GM06990 (cell line): Measurements from ENCODE around the gene FAM78A.

Experiments
- DNase-seq: peaks from one replicate; pipeline ENCODE4 v3.0.0-alpha.2; 2011; ENCODE audit not compliant: insufficient read length; ENCODE audit errors: extremely low read depth
- H3K27me3 ChIP-seq: replicated peaks from 2 replicates; pipeline ENCODE4 v1.6.0; 2011; ENCODE audit warnings: low read length; ENCODE audit not compliant: control insufficient read depth, insufficient read depth
- H3K36me3 ChIP-seq: 2 replicates; pipeline ENCODE4 v1.5.1; 2011; ENCODE audit warnings: low read length; ENCODE audit not compliant: control insufficient read depth, insufficient read depth
- H3K4me3 ChIP-seq: replicated peaks from 2 replicates; pipeline ENCODE4 v1.5.1; 2011; ENCODE audit warnings: low read depth, mild to moderate bottlenecking, control low read depth, low read length
- CTCF ChIP-seq: IDR thresholded peaks from 2 replicates; pipeline ENCODE4 v1.5.1; 2011; ENCODE audit warnings: low read length, control low read depth, mild to moderate bottlenecking, inconsistent platforms; ENCODE audit not compliant: insufficient read depth, poor library complexity, severe bottlenecking

FAM78A gene

GRCh38 chr9:131291795-131292315 lies 15.5 kb upstream of the FAM78A start:
- no peak overlapping the region for H3K4me3 ChIP-seq
- no peak for DNase-seq
- TF ChIP-seq CTCF: no peak
- no peaks in the 10 kb centered on the region for H3K36me3 ChIP-seq
- no peaks in the 10 kb centered on the region for H3K27me3 ChIP-seq

DNA sequence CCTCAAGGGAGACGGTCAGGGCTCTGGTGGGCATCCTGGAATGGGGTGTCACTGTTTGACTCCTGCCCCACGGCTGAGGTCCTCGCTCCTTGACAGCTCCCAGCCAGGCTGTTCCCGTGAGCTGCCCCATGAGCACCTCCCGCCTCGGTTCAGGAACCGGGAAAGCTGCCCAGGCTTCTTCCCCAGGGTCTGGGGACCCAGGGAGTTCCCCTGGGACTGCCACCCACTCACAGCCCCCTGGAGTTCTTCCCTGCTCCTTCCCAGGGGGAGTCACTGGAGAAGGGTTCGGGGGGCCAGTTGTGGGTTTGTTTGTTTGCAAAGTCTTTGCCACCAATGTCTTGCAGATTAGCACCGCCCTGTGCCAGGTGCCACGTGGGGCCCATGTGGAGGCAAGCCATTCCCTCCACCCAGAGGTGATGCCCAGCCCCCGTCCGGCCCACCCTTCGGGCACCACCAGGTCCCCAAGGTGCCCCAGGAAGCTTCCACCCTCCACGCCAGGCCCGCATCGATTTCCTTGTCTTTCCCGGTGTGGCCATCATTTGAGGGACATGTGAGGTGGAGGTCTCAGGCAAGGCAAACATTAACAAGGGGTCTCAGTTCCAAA lies 14.6 kb upstream of the FAM78A start:
- no peaks in the 10 kb centered on the region for H3K27me3 ChIP-seq
- no peak overlapping the region for H3K4me3 ChIP-seq
- no peak for TF ChIP-seq CTCF

GRCh38 chr9:131290036-131290766 lies 13.9 kb upstream of the FAM78A start:
- no peaks in the 10 kb centered on the region for H3K36me3 ChIP-seq
- TF ChIP-seq CTCF: no peak
- H3K27me3 ChIP-seq: no peaks in the 10 kb centered on the region
- H3K4me3 ChIP-seq: peak overlapping the region; percentile 43
- DNase-seq: no peak

More for the DNA sequence above, 14.6 kb upstream of the FAM78A start:
- no peak for DNase-seq
- H3K36me3 ChIP-seq: no peaks in the 10 kb centered on the region

- DNase-seq: no peak
- H3K36me3 ChIP-seq: no peaks in the 10 kb centered on the region
- TF ChIP-seq CTCF: no peak
- peak within 1 kb of the TSS; percentile 43 for H3K4me3 ChIP-seq
- H3K27me3 ChIP-seq: no peaks in the 10 kb centered on the region
Observed at GRCh38 chr9:131289301-131290035, 13.2 kb upstream of the FAM78A start, which contains the start of gene PLPP7. TSS of gene PLPP7 (plus strand) at chr9:131289723. CDS start at chr9:131289998, 275 bp downstream.

DNA sequence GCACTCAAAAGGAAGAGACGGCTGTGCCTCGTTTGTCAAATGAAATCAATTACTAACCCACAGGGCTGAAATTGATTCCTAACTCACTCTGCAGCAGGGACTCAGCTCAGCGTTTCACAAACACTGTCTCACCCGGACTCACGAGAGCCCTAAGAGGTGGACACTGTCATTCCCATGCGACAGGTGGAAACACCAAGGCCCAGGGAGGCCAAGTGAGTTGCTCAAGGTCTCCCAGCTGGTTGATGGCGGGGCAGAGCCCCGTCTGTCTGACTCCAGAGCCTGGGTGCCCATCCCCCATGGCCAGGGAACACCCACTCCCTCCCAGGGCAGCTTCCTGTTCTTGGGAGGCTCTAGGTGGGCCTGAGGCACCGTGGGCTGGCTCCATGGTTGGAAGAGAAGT lies 11.9 kb upstream of the FAM78A start:
- no peak for TF ChIP-seq CTCF
- Histone ChIP-seq H3K36me3 (no peaks in the 10 kb centered on the region), H3K4me3 (no peak overlapping the region), H3K27me3 (no peaks in the 10 kb centered on the region)
- DNase-seq: no peak
